Neural progenitor cell (in vitro differentiated cells): ENCODE measurements around the gene QSOX2. TPM values are rescaled to one million over a fixed set of nuclear protein-coding genes. Genes with fewer than 3 reads are reported as not detected.
A peak's percentile ranks its signal among the peaks of the same experiment; 100 is the strongest.

Experiments
- DNase-seq: peaks from one replicate; pipeline ENCODE4 v3.0.0-alpha.2; 2016; ENCODE audit warnings: low spot score
- H2AFZ ChIP-seq: fragments of 200-600 bp; sonication (generic); replicated peaks from 2 replicates; pipeline ENCODE4 v1.6.1; 2016; ENCODE audit warnings: antibody characterized with exemption
- H3F3A ChIP-seq: fragments of 200-600 bp; sonication (generic); 2 replicates; pipeline ENCODE4 v1.6.1; 2016; ENCODE audit warnings: antibody characterized with exemption, low read depth
- H3K27ac ChIP-seq: fragments of 200-600 bp; sonication (generic); 2 replicates; pipeline ENCODE4 v1.5.1; 2016; ENCODE audit warnings: mild to moderate bottlenecking
- H3K27me3 ChIP-seq: fragments of 200-600 bp; sonication (generic); 2 replicates; pipeline ENCODE4 v1.6.1; 2016; ENCODE audit warnings: mild to moderate bottlenecking, moderate library complexity
- H3K36me3 ChIP-seq: fragments of 200-600 bp; sonication (generic); 2 replicates; pipeline ENCODE4 v1.5.1; 2016
- H3K4me1 ChIP-seq: fragments of 200-600 bp; sonication (generic); 2 replicates; pipeline ENCODE4 v1.6.1; 2016; ENCODE audit warnings: mixed run types
- H3K4me2 ChIP-seq: fragments of 200-600 bp; sonication (generic); 2 replicates; pipeline ENCODE4 v1.6.1; 2016
- H3K4me3 ChIP-seq: fragments of 200-600 bp; sonication (generic); 2 replicates; pipeline ENCODE4 v1.5.1; 2016
- H3K79me2 ChIP-seq: fragments of 200-600 bp; sonication (generic); 2 replicates; pipeline ENCODE4 v1.6.1; 2016; ENCODE audit warnings: low read depth
- H3K9ac ChIP-seq: fragments of 200-600 bp; sonication (generic); 2 replicates; pipeline ENCODE4 v1.6.1; 2016
- H3K9me3 ChIP-seq: fragments of 200-600 bp; sonication (generic); 2 replicates; pipeline ENCODE4 v1.5.1; 2016; ENCODE audit warnings: low read depth
- H4K20me1 ChIP-seq: fragments of 200-600 bp; sonication (generic); 2 replicates; pipeline ENCODE4 v1.6.1; 2016; ENCODE audit warnings: low read depth
- H3K27ac Mint-ChIP-seq: 3 replicates; pipeline ENCODE4 v1.8.0; 2021; ENCODE audit warnings: mixed read lengths
- H3K27me3 Mint-ChIP-seq: 2 replicates; pipeline ENCODE4 v1.8.0; 2022; ENCODE audit warnings: low read depth, mild to moderate bottlenecking, inconsistent platforms, moderate library complexity, mixed read lengths; ENCODE audit not compliant: insufficient read depth
- H3K36me3 Mint-ChIP-seq: 3 replicates; pipeline ENCODE4 v1.8.0; 2021; ENCODE audit warnings: mixed read lengths
- H3K4me1 Mint-ChIP-seq: 3 replicates; pipeline ENCODE4 v1.8.0; 2021; ENCODE audit warnings: mixed read lengths
- H3K4me3 Mint-ChIP-seq: 3 replicates; pipeline ENCODE4 v1.8.0; 2021; ENCODE audit warnings: mild to moderate bottlenecking, moderate library complexity, mixed read lengths
- H3K9me3 Mint-ChIP-seq: 3 replicates; pipeline ENCODE4 v1.8.0; 2020; ENCODE audit warnings: mixed read lengths
- EZH2 ChIP-seq: fragments of 200-600 bp; sonication (generic); IDR thresholded peaks from 2 replicates; pipeline ENCODE4 v1.6.1; 2017; ENCODE audit warnings: antibody characterized with exemption, mild to moderate bottlenecking, moderate library complexity
- EZH2phosphoT487 ChIP-seq: fragments of 200-600 bp; sonication (generic); IDR thresholded peaks from 2 replicates; pipeline ENCODE4 v1.6.1; 2017; ENCODE audit warnings: antibody characterized with exemption
- total RNA-seq: library from RNA; depleted of rRNA; stranded (reverse); fragments of >200 nt; gene quantifications from 2 replicates; pipeline ENCODE4 v1.2.3, GENCODE V29; 2015; ENCODE audit warnings: low replicate concordance
- TF ChIP-seq, protein P1 (sequence below): fragments of 200-600 bp; sonication (generic); IDR thresholded peaks from 2 replicates; pipeline ENCODE4 v1.5.1; 2017; ENCODE audit warnings: antibody characterized with exemption, mild to moderate bottlenecking

Gene QSOX2
- total RNA-seq, 1 donor from 2014 or later = 17.1 TPM

DNA sequence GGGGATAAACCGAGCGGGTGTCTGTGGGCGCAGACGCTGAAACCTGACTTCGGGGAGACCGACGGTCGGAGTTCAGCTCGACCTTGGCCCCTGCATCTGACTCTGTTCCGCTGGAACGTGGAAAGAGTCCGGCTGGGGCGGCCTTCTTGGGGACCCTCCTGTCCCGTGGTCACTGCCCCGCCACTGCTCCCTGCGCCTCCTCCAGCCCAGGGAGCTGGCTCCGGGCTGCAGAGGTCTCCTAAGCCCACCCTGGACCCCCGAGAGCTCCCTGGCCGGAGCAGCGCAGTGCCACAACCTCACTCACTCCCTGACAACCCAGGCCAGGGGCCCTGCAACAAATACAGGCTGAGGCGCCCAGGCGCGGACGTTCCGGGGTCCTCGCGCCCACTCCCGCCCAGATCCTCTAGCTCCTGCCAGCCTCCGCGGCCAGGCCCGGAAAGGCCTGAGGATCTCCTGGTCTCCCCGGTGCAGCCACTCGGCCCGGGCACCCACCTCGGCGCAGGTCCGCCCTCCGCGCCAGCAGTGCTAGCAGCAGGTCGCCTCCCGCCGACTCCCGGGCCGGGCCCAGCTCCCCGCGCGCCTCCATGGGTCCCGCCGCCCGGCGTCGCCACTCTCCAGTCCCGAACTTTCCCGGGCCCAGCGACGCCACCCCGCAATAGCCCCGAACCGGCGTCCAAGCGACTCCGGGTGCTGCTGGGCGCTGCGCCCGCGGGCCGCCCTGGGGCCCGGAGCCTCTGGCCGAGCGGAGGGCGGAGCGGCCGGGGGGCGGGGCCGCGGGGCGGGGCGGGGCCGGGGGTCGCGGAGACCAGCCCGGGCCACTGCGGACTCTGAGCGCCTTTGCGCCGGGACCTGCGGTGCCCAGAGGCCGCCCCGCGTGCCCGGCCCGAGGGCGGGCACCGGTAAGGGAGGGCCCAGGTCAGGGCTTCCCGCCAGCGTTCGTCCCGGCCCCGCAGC lies 42.9 kb downstream of the QSOX2 start:
- no peak overlapping the region for H2AFZ ChIP-seq

DNA sequence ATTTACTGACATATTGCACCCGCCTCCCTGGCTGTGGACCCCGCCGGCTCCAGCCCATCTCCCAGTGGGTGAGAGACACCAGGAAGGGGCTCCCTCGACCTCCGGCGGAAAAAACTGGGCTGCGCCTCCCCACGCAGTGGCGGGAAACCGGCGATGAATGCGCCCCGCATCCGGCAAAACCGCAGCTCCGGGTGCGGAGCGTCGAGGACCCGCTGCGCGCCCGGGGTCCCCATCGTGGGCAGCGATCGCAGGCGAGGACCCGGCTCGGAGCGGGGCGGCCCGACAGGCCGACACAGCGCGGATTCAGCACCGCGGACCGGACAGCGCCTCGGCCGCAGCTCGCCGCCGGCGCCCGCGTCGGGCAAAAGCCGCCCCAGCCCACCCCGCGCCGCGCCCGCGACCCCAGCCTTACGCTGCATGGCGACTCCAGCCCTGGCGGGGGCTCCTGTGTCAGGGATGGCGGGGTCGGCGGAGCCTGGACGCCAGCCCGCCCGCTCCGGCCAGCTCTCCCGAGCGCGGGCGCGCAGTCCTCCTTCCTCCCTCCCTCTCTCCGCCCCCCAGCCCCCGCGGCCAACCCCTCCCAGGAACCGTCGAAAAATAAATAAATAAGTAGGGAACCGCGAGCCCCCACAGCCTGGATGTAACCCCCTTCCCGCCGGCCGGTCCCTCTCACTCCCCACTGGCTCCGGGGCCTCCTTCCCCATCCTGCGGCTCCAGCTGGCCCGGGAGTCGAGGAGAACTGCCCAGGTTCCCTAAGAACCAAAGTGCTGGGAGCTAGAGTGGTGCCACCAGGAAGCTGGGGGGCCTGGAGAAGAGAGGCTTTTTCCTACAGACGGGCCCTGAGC lies 43.8 kb downstream of the QSOX2 start:
- TF ChIP-seq, protein P1, sequence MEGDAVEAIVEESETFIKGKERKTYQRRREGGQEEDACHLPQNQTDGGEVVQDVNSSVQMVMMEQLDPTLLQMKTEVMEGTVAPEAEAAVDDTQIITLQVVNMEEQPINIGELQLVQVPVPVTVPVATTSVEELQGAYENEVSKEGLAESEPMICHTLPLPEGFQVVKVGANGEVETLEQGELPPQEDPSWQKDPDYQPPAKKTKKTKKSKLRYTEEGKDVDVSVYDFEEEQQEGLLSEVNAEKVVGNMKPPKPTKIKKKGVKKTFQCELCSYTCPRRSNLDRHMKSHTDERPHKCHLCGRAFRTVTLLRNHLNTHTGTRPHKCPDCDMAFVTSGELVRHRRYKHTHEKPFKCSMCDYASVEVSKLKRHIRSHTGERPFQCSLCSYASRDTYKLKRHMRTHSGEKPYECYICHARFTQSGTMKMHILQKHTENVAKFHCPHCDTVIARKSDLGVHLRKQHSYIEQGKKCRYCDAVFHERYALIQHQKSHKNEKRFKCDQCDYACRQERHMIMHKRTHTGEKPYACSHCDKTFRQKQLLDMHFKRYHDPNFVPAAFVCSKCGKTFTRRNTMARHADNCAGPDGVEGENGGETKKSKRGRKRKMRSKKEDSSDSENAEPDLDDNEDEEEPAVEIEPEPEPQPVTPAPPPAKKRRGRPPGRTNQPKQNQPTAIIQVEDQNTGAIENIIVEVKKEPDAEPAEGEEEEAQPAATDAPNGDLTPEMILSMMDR = no peak
- peak; percentile 92 for TF ChIP-seq EZH2
- TF ChIP-seq EZH2phosphoT487 = peak; percentile 87
- Mint-ChIP-seq H3K9me3 (no peaks in the 10 kb centered on the region), H3K27me3 (peaks cover 63% of the 10 kb centered on the region), H3K36me3 (peaks cover 2% of the 10 kb centered on the region), H3K4me3 (no peak overlapping the region), H3K4me1 (peaks cover under 1% of the 10 kb centered on the region), H3K27ac (no peak overlapping the region)
- Histone ChIP-seq H4K20me1 (peaks cover 96% of the 10 kb centered on the region), H3K4me2 (no peak overlapping the region), H2AFZ (no peak overlapping the region), H3K4me3 (no peak overlapping the region), H3F3A (no peaks in the 10 kb centered on the region), H3K9me3 (no peaks in the 10 kb centered on the region), H3K27ac (no peak overlapping the region), H3K79me2 (no peaks in the 10 kb centered on the region), H3K27me3 (peaks cover 100% of the 10 kb centered on the region), H3K9ac (no peak overlapping the region), H3K4me1 (peaks cover 6% of the 10 kb centered on the region), H3K36me3 (no peaks in the 10 kb centered on the region)
- peak; percentile 92 for DNase-seq

More for the DNA sequence above, 42.9 kb downstream of the QSOX2 start:
- H3K4me3 Mint-ChIP-seq = no peak overlapping the region
- no peak for DNase-seq
- Histone ChIP-seq H4K20me1 (peaks cover 96% of the 10 kb centered on the region), H3K4me1 (peaks cover 6% of the 10 kb centered on the region), H3K27me3 (peaks cover 92% of the 10 kb centered on the region), H3F3A (no peaks in the 10 kb centered on the region), H3K27ac (no peak overlapping the region), H3K4me3 (no peak overlapping the region), H3K36me3 (no peaks in the 10 kb centered on the region), H3K79me2 (no peaks in the 10 kb centered on the region), H3K9me3 (no peaks in the 10 kb centered on the region), H3K4me2 (peak overlapping the region; percentile 57), H3K9ac (no peak overlapping the region)
- H3K27ac Mint-ChIP-seq = no peak overlapping the region
- peaks cover 7% of the 10 kb centered on the region for H3K36me3 Mint-ChIP-seq
- TF ChIP-seq, protein P1 = no peak
- TF ChIP-seq EZH2 = peak; percentile 73
- peak; percentile 67 for TF ChIP-seq EZH2phosphoT487
- H3K27me3 Mint-ChIP-seq = peaks cover 59% of the 10 kb centered on the region
- no peaks in the 10 kb centered on the region for H3K9me3 Mint-ChIP-seq
- no peaks in the 10 kb centered on the region for H3K4me1 Mint-ChIP-seq

DNA sequence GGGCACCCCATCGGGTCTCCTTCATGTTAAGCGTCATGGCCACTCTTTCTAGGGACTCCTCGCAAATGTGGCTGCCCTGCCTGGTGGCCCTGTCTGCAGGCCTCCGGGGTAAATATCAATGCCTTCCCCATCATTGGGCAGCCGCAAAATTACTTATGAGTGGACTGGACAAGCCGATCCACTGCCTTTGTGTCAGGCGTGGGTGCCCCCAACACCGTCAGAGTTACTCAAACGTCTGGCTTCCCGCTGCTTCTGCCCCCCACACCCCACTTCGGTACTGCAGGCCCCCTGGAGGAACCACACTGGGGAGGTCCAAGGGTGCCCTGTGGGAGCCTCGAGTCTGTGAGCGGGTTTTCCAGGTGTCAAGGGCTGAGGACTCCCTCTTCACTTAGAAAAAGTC lies 44.4 kb downstream of the QSOX2 start:
- peaks cover 2% of the 10 kb centered on the region for H3K36me3 Mint-ChIP-seq
- H3K27ac Mint-ChIP-seq = no peak overlapping the region
- peaks cover 2% of the 10 kb centered on the region for H3K4me1 Mint-ChIP-seq
- peaks cover 68% of the 10 kb centered on the region for H3K27me3 Mint-ChIP-seq
- Histone ChIP-seq H2AFZ (no peak overlapping the region), H3K9me3 (no peaks in the 10 kb centered on the region), H3K27me3 (peaks cover 100% of the 10 kb centered on the region), H3K9ac (no peak overlapping the region), H3K4me1 (peaks cover 6% of the 10 kb centered on the region), H3F3A (no peaks in the 10 kb centered on the region), H3K36me3 (no peaks in the 10 kb centered on the region), H3K27ac (no peak overlapping the region), H3K79me2 (no peaks in the 10 kb centered on the region), H3K4me3 (no peak overlapping the region), H3K4me2 (no peak overlapping the region), H4K20me1 (peaks cover 96% of the 10 kb centered on the region)
- TF ChIP-seq EZH2phosphoT487 (no peak), EZH2 (no peak)
- TF ChIP-seq, protein P1 = no peak
- H3K9me3 Mint-ChIP-seq = no peaks in the 10 kb centered on the region
- no peak overlapping the region for H3K4me3 Mint-ChIP-seq
- no peak for DNase-seq
